Esophagus muscularis mucosa (tissue), 4 donors: ENCODE results near the gene GNA14. TPM values are rescaled to one million over a fixed set of nuclear protein-coding genes. Genes with fewer than 3 reads are reported as not detected.
"Not testable (repeated sequence)": the region's sequence is repeated elsewhere in the genome, so short reads cannot be mapped to it uniquely, and the experiment has no call there.

Source experiments
- DNase-seq: peaks from one replicate; pipeline ENCODE4 v3.0.0-alpha.2; 2017; ENCODE audit errors: extremely low spot score
- H3K27ac ChIP-seq, 4 donors: fragments of 200-600 bp; sonication (generic); replicated peaks in 1 of 4; 1 replicate in 3 of 4; 2 replicates in 1 of 4; pipeline ENCODE4 v1.5.1; 2016 to 2019; ENCODE audit warnings: mild to moderate bottlenecking in 1 of 4
- H3K27me3 ChIP-seq, 4 donors: fragments of 200-600 bp; sonication (generic); one replicate each; pipeline versions ENCODE4 v1.5.1 to v1.6.0; 2016 to 2019
- H3K36me3 ChIP-seq, 4 donors: fragments of 200-600 bp; sonication (generic); one replicate each; pipeline ENCODE4 v1.5.1; 2016 to 2019
- H3K4me1 ChIP-seq, 4 donors: fragments of 200-600 bp; sonication (generic); one replicate each; pipeline ENCODE4 v1.5.1; 2016 to 2019
- H3K4me3 ChIP-seq, 4 donors: fragments of 200-600 bp; sonication (generic); 1 replicate in 2 of 4; 2 replicates in 2 of 4; pipeline ENCODE4 v1.5.1; 2016 to 2019; ENCODE audit warnings: mild to moderate bottlenecking in 4 of 4, moderate library complexity in 1 of 4
- H3K9me3 ChIP-seq, 4 donors: fragments of 200-600 bp; sonication (generic); 1 replicate in 3 of 4; 2 replicates in 1 of 4; pipeline ENCODE4 v1.5.1; 2016 to 2019
- CTCF ChIP-seq, 3 experiments: fragments of 200-600 bp in 2 of 3; fragments of 450-650 bp in 1 of 3; sonication (generic) in 2 of 3; IDR thresholded peaks; one replicate each; pipeline ENCODE4 v1.5.1; 2017 to 2019; ENCODE audit warnings: antibody characterized with exemption in 3 of 3, mild to moderate bottlenecking in 2 of 3, moderate library complexity in 1 of 3
- EP300 ChIP-seq: sonication (generic); formaldehyde crosslinking; IDR thresholded peaks from one replicate; pipeline ENCODE4 v1.6.1; 2017; ENCODE audit warnings: antibody characterized with exemption
- POLR2A ChIP-seq: fragments of 450-650 bp; IDR thresholded peaks from one replicate; pipeline ENCODE4 v1.6.1; 2017; ENCODE audit warnings: antibody characterized with exemption, moderate library complexity, mild to moderate bottlenecking, low read depth
- POLR2AphosphoS5 ChIP-seq, 2 donors: sonication (generic); formaldehyde crosslinking; IDR thresholded peaks; one replicate each; pipeline ENCODE4 v1.6.1; 2017; ENCODE audit warnings: antibody characterized with exemption in 2 of 2
- WGBS: methylation state at CpG from one replicate; pipeline ENCODE4 v1.1.5; 2018; 5-methylcytosine and 5-hydroxymethylcytosine counted together
- intact Hi-C: fragments of 100-400 bp; cut with DNase I; formaldehyde crosslinking; loops from one replicate; pipeline ENCODE4 v1.15.1; 2023
- total RNA-seq, 4 donors: library from RNA; depleted of rRNA; stranded (reverse); fragments of >200 nt; gene quantifications; one replicate each; pipeline versions ENCODE4 v1.1.0 to v1.2.1, GENCODE V29; 2016

The GNA14 gene
- total RNA-seq, 4 donors from 2014 or later: 4.7 to 9.4 (median 7.4) TPM

GRCh38 chr9:77417566-77417965 lies 230.6 kb downstream of the GNA14 start:
- Histone ChIP-seq H3K27ac (peak overlapping the region in 1 of 4 donors; percentile 51), H3K27me3 (no peaks in the 10 kb centered on the region), H3K4me1 (no peaks in the 10 kb centered on the region), H3K36me3 (no peaks in the 10 kb centered on the region), H3K4me3 (no peak overlapping the region), H3K9me3 (no peaks in the 10 kb centered on the region)
- intact Hi-C loops: no loop called here
- TF ChIP-seq POLR2AphosphoS5 (IDR thresholded peaks at IDR 0.05) (peak in 1 of 2 donors; percentile 8), EP300 (no peak), CTCF (IDR thresholded peaks at IDR 0.05) (no peak), POLR2A (no peak)
- DNase-seq: no peak
- 52% methylated on average over 5 of the region's 5 CpGs for WGBS

- intact Hi-C loops, H3K4me1 ChIP-seq: not testable (repeated sequence)
Observed at GRCh38 chr9:77408521-77408920, 239.6 kb downstream of the GNA14 start.

GRCh38 chr9:77403239-77403638 lies 244.9 kb downstream of the GNA14 start:
- 90% methylated on average over 4 of the region's 4 CpGs for WGBS
- H3K36me3 ChIP-seq: peaks cover 13 to 41% (median 28%) of the 10 kb centered on the region in 4 donors
- intact Hi-C loops: no loop called here

More at GRCh38 chr9:77408521-77408920, 239.6 kb downstream of the GNA14 start:
- not testable (repeated sequence) for H3K9me3 ChIP-seq, H3K27me3 ChIP-seq, H3K4me3 ChIP-seq, DNase-seq, H3K27ac ChIP-seq
- WGBS: 92% methylated on average over 9 of the region's 9 CpGs
- H3K36me3 ChIP-seq: peaks cover 18 to 45% (median 33%) of the 10 kb centered on the region in 4 donors

GRCh38 chr9:77402286-77402685 lies 245.8 kb downstream of the GNA14 start:
- H3K36me3 ChIP-seq: peaks cover 9 to 34% (median 22%) of the 10 kb centered on the region in 4 donors
- no peak overlapping the region for H3K4me3 ChIP-seq
- 92% methylated on average over 2 of the region's 2 CpGs for WGBS
- DNase-seq: no peak
- H3K27me3 ChIP-seq: no peaks in the 10 kb centered on the region
- no peaks in the 10 kb centered on the region for H3K4me1 ChIP-seq
- H3K27ac ChIP-seq: no peak overlapping the region
- H3K9me3 ChIP-seq: no peaks in the 10 kb centered on the region
- intact Hi-C loops: no loop called here
- TF ChIP-seq POLR2AphosphoS5 (IDR thresholded peaks at IDR 0.05) (no peak), CTCF (IDR thresholded peaks at IDR 0.05) (no peak), EP300 (no peak), POLR2A (no peak)

More at GRCh38 chr9:77403239-77403638, 244.9 kb downstream of the GNA14 start:
- TF ChIP-seq EP300 (no peak), CTCF (IDR thresholded peaks at IDR 0.05) (no peak), POLR2A (no peak), POLR2AphosphoS5 (IDR thresholded peaks at IDR 0.05) (no peak)
- H3K27ac ChIP-seq: no peak overlapping the region
- no peaks in the 10 kb centered on the region for H3K4me1 ChIP-seq
- H3K4me3 ChIP-seq: no peak overlapping the region
- no peak for DNase-seq
- no peaks in the 10 kb centered on the region for H3K9me3 ChIP-seq
- H3K27me3 ChIP-seq: no peaks in the 10 kb centered on the region

- Histone ChIP-seq H3K27ac (no peak overlapping the region), H3K4me3 (no peak overlapping the region), H3K27me3 (no peaks in the 10 kb centered on the region), H3K9me3 (no peaks in the 10 kb centered on the region), H3K4me1 (no peaks in the 10 kb centered on the region), H3K36me3 (peaks cover 4 to 15% (median 6%) of the 10 kb centered on the region in 4 donors)
- WGBS: 100% methylated on average over 1 of the region's 1 CpG
- TF ChIP-seq POLR2AphosphoS5 (IDR thresholded peaks at IDR 0.05) (no peak), POLR2A (no peak), CTCF (IDR thresholded peaks at IDR 0.05) (no peak), EP300 (no peak)
- intact Hi-C loops: no loop called here
- no peak for DNase-seq
Observed at GRCh38 chr9:77399964-77400363, 248.2 kb downstream of the GNA14 start.

- H3K4me1 ChIP-seq, DNase-seq, H3K27me3 ChIP-seq, H3K4me3 ChIP-seq, H3K36me3 ChIP-seq, H3K27ac ChIP-seq, H3K9me3 ChIP-seq, intact Hi-C loops: not testable (repeated sequence)
- WGBS: 76% methylated on average over 9 of the region's 9 CpGs
Observed at GRCh38 chr9:77398581-77398980, 249.5 kb downstream of the GNA14 start.
